ENCODE results near the gene CORO1C.
"Not testable (repeated sequence)": the region's sequence is repeated elsewhere in the genome, so short reads cannot be mapped to it uniquely, and the experiment has no call there.

CORO1C gene

DNA sequence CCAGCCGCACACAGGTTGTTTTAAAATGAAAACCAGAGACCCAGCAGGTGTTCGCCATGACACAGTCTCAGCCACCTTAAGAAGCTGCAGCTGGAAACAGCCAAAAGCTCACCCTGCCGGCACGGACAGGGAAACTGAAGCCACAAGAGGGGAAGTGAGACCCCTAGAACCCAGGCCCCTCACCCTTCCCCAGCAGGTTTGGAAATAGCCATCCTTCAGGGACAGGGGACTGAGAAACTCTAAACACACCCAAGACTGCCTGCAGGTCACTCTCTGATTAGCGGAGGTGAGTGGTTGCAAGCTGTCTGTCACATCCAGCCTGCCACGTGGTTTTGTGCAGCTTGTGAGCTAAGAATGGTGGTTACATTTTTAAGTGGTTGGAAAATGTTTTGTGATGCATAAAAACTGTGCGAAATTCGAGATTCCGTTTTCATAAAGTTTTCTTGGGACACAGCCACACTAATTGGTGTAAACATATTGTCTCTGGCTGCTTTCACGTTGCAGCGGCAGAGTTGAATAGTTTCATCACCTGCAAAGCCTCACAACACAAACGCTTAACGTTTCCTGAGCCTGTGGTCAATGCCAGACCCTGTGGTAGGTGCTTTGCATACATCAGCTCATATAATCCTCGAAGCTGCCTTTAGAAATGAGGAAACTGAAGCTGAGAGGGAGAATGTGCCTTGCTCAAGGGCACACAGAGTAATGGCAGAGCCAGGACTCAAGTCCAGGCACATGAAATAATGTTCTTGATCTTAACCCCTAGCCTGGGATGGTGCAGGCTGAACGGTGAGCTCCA lies 95.9 kb downstream of the CORO1C start:
- DNase-seq (ENCODE audit: low read depth, low spot score), result no peak

DNA sequence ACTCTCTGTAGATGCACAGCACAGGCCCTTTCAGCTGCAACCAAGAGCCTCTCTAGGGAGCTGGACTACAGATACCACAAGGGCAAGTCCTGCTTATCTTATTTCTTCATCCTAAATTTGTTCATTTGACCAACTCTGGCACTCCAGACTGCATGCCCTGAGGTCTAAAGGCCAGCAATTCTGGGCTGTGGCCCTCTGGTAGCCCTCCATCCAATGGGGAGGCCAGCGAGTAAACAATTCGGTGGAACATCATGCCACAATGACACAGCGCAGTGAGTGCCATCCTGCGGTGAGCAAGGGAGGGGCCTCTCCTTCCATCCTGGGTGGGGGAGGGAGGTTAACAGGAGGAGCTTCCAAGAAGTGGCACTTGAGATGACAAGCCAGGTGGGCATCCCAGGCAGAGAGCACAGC lies 97.0 kb downstream of the CORO1C start:
- DNase-seq (ENCODE audit: low read depth, low spot score), result no peak

DNA sequence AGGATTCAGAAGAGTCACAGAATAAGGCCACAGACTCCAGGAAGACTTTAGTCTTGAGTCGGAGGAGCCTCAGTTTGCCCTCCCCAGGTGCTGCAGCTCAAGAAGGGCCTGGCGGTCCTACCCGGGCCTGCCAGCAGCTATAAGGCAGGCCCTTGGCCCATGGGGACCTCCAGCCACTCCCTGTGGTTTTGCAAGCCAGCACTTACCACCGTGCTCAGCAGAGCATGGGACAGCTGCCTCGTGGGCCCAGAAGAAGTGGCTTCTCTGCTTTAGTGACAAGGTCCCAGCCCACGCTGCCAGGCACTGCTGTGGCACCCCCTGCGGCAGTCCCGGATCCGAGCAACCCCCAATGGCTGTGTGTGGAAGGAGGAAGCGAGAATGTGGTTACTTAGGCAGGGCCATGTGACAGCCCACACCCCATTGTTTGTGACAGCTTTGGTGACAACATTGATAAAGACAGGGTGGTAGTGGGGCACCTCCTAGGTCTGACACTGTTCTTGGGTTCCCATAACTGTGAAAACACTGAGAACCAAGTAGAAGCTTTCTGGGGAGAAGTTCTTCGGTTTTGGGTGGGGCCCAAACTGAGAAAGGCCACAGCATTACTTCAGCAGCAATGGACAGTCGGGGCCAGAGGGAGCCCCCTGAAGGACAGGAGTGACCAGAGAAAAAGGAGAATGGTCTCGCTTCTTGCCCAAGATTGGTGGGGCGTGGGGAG lies 97.6 kb downstream of the CORO1C start, which contains the start of gene SELPLG:
SELPLG (minus strand) TSS at position 361 of the 715 bp plus-strand sequence. CDS start 9,587 bp downstream, outside the sequence.
- DNase-seq (ENCODE audit: low read depth, low spot score), result no peak

DNA sequence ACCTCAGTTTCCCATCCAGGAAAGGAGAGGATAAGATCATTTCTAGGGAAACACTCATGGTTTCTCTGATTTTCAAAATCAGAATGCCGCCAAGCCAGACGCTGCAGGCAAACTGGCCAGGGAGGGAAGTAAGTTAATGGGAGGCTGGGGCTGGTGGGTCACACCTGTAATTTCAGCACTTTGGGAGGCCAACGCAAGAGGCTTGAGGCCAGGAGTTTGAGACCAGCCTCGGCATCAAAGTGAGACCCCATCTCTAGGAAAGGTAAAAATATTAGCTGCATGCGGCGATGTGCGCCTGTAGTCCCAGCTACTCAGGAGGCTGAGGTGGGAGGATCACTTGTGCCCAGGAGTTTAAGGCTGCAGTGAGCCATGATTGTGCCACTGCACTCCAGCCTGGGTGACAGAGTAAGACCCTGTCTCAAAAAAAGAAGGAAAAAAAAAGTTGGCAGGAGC lies 98.2 kb downstream of the CORO1C start:
- no peak for DNase-seq (ENCODE audit: low read depth, low spot score)

DNA sequence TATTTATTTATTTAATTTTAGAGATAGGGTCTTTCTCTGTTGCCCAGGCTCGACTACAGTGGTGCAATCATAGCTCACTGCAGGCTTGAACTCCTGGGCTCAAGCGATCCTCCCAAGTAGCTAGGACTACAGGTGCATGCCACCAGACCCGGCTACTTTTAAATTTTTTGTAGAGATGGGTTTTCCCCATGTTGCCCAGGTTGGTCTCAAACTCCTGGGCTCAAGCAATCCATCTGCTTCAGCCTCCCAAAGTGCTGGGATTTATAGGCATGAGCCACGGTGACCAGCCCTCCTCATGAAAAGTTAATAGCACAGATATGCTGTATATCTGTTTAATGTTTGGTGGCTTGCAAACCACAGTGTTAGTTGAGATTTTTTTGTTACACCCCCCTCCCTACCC lies 100.1 kb downstream of the CORO1C start:
- not testable (repeated sequence) for DNase-seq (ENCODE audit: low read depth, low spot score)

DNA sequence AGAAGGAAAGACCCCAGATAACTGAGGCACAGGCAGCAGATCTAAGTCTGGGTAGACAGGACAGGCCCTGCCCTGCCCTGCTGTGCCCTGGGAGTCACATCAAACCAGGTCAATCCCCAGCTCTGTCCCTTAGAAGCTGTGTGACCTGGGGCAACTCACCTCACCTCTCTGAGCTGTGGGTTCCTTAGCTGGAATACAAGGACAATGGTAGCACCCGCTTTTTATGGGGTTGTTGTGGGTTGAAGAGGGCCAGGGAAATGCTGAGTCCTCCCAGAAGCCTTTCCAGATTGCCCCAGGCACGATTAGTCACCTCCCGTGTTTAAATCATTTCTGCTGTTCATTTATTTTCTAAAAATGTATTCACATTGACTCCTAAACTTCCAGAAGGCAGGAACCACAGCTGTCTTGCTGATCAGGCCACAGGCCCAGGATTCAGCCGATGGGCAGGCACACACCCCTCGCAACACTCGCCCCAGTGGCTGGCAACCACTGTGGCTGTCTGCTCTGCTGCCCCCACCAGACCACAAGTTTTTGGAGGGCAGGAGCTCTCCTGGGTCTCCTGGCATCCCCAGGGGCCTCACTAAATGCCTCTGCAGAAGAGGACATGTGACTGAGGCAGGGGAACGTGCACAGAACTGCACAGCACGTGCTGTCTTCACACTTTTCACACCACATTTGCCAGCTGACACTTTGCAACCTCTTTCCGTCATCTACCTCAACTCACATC lies 100.7 kb downstream of the CORO1C start:
- no peak for DNase-seq (ENCODE audit: low read depth, low spot score)

DNA sequence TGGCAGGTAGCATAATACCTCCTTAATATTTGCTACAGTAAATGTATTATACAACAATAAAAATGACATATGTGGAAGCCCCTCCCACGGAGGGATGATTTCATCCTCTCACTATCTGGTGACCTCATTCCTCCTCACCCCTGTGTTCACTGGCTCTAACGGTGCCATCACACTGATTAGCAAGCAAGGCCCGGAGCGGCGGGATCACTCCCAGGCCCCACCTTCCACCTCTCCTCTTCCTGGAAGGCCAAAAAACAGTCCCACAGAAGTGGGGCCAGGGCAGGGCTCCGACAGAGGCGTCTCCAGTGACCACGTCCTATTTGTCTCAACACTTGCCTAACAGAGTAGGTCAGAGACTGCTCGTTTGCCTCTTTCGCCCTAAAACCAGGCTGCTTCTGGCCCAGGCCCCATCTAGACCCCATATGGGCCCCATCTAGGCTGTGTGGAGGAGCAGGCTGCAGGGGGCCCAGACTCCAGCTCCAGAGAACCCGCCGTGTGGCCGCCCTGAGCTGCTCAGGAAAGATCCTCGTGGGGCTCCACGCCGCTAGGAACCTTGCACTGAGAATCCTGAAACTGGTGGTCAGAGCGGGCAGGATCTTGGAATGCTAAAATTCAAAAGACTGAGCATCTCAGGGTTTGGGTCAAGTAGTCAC lies 101.4 kb downstream of the CORO1C start:
- peak; percentile 70 for DNase-seq (ENCODE audit: low read depth, low spot score)

DNA sequence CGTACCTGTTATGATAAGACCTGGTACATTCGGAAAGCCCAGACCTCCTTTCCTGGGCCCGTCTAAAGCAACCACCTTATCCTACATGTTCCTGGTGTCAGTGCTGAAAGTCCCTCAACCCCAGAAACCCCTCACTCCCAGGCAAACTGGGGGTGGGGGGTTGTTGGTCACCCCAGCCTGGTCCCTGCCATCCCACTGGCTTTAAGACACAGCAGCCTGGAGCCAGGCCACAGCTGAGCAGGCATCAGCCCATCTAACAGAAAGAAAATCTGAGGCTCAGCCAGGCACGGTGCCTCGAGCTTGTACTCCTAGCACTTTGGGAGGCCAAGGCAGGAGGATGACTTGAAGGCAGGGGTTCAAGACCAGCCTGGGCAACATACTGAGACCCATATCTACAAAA lies 102.2 kb downstream of the CORO1C start:
- no peak for DNase-seq (ENCODE audit: low read depth, low spot score)

DNA sequence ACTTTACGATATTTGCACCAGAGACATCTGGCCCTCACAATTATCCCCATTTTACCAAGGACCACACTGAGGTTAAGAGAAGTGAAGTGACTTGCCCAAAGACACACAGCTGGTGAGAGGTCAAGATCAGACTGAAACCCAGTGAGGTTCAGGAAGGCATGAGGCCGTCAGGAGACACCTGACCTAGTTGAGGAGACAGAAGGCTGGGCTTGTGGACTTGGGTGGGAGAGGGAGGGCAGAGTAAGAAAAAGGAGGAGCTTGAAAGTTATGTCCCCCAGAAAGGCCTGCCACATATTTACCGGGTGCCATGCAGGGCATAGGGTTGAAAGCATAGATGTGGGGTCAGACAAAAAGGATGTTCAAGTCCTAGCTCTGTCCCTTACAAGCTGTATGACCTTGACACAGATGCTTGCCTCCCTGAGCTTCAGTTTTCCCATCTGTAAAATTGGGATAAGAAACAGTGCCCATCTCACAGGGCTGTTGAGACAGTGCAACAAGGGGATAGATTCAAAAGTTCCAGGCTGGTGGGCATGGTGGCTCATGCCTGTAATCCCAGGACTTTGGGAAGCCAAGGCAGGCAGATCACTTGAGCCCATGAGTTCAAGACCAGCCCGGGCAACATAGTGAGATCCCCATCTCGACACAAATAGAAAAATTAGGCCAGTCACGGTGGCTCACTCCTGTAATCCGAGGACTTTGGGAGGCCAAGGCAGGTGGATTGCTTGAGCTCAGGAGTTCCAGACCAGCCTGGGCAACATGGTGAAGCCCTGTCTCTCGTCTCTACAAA lies 104.0 kb downstream of the CORO1C start:
- no peak for DNase-seq (ENCODE audit: low read depth, low spot score)

DNA sequence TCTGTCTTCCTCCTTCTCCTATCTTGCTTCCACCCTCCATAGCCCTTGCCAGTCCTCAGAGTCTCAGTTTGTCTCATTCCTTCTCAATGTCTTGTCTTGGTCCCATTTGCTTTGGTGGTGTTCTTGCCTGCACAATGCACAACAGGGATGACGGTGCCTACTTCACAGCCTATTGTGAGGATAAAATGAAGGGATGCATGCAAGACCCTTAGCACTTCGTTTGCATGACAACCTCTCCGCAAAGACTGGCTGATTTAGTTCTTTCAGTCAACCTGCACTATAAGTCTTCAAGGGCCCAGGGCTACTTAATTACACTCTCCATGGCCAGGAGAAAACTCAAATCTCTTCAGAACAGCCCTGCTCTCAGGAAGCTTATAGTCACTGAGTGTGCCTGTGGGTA lies 106.1 kb downstream of the CORO1C start:
- no peak for DNase-seq (ENCODE audit: low read depth, low spot score)

DNA sequence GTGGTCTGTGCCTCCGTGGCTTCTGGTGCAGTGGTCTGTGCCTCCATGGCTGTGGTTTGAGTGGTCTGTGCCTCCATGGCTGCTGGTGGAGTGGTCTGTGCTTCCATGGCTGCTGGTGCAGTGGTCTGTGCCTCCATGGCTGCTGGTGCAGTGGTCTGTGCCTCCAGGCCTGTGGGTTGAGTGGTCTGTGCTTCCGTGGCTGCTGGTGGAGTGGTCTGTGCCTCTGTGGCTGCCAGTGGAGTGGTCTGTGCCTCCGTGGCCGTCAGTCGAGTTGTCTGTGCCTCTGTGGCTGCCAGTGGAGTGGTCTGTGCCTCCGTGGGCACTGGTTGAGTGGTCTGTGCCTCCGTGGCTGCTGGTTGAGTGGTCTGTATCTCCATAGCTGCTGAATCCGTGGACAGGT lies 107.7 kb downstream of the CORO1C start:
- no peak for DNase-seq (ENCODE audit: low read depth, low spot score)

DNA sequence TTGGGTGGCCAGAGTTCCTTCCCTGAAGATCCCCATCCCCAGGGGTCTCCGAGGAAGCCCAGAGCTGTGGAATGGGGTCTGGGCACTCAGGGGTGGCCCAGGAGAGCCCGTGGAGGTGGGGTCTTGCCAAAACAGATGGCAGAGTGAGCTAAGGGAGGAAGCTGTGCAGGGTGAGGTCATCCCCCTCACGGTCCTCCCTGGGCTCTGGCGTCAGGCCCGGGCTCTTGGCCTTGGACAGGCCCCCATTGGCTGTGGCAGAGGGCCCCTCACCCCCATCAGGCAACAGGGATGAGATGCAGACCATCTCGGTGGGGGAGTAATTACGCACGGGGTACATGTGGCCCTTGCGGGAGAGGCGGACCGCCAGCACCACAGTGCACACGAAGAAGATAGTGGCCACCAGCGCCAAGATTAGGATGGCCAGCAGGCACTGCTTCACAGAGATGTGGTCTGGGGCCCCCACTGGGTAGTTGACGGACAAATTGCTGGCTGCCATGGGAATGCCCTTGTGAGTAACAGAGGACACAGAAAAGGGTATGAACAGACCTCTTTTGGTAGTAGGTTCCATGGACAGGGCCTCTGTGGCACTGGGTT lies 108.3 kb downstream of the CORO1C start:
- no peak for DNase-seq (ENCODE audit: low read depth, low spot score)

DNA sequence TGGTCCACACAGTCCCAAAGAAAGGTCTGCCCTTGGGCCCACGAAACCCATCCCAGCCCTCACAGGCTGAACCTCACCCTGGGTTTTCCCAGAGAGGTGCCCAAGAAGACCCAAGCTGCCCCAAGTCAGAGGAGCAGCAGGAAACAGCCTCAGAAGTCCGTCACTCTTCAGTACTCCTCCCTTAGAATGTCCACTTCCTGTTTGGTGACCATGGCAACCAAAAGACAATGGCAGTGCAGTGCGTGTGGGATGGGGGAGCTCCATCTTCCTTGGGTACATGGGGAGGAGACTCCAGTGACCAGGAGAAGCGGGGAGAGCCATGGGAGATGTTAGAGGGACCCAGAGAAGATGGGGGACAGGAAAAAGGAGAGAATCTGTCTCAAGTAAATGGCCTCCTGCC lies 108.9 kb downstream of the CORO1C start:
- no peak for DNase-seq (ENCODE audit: low read depth, low spot score)

DNA sequence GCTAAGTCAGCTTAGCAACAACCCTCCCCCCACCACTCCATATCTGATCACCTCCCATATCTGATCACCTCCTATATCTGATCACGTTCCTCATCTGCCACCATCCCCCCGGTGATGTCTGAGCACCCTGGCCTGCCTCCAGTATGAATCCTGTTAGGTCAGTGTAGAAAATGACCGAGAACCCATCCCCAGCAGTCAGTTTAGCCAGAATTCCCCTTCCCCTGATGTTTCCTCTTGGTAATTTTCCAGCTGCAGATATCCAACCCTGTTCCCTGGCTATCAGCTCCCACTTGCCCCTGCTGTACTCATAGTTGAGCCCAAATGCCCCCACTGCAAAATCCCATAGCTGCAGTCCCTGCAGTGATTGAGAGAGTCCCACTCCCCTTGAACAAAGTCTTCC lies 110.2 kb downstream of the CORO1C start:
- DNase-seq (ENCODE audit: low read depth, low spot score), result no peak

DNA sequence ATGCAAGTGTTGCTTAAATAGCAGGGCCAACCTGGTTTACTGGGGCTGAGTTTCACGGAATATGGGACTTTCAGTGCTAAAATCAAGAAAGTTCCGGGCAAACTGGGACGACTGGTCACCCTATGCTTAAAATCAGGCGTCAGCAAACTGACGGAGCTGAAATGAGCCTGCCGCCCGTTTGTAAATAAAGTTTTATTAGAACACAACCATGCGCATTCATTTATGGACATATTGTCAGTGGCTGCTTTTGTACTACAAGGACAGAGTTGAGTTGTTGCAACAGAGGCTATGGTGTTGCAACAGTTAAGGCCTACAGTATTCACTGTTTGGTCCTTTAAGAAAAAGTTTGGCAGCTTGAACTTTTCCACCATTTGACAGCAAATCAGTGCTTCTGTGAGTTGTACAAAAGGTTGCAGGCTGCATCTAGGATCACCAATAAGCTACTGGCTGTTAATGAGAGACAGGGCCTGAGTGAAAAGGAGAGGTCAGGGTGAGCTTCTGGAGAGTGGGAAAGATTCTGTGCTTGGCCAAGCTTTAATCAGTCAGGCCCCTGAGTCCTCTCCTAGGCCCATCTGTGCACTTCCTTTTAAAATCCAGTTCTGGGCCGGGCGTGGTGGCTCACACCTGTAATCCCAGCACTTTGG lies 111.0 kb downstream of the CORO1C start:
- no peak for DNase-seq (ENCODE audit: low read depth, low spot score)

DNA sequence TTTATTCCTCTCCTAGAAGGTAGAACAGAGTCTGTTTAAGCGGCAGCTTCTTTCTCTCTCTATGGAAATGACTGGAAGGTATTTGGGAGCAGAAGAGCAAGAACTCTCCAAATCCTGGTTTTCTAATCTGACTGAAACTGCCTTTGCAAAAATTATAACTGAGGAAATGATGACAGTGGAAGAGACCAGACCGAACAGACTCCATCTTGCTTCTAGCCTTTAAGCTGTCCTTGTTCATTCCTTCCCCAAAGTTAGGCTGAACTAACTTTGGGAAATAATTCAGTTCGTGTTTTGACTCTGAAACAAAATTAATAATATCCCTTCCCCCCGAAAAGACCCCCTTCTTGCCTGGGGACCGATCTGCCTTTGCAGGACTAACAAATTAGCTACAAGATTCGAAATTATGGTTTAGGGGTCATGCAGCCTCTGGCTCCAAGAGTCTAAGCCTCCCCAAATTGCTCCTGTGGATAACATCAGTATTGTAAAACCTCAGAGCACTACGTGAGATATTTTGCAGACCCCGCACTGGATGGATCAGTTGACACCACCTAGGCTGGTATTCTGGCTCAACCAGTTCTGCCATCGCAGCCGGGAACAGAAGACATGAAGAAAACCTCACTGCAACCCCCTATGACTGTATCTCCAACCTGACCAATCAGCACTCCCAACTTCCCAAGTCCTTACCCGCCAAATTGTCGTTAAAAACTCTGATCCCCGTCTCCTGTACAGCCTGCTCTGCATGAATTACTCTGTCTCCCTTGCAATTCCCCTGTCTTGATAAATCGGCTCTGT lies 111.8 kb downstream of the CORO1C start:
- peak; percentile 76 for DNase-seq (ENCODE audit: low read depth, low spot score)

DNA sequence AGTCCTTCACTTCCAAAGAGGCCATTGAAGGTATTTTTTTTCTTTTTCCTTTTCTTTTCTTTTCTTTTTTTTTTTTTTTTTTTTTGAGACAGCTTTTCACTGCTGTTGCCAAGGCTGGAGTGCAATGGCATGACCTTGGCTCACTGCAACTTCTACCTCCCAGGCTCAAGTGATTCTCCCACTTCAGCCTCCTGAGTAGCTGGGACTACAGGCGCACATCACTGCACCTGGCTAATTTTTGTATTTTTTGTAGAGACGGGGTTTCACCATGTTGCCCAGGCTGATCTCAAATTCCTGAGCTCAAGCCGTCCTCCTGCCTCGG lies 112.4 kb downstream of the CORO1C start:
- DNase-seq (ENCODE audit: low read depth, low spot score), result not testable (repeated sequence)

DNA sequence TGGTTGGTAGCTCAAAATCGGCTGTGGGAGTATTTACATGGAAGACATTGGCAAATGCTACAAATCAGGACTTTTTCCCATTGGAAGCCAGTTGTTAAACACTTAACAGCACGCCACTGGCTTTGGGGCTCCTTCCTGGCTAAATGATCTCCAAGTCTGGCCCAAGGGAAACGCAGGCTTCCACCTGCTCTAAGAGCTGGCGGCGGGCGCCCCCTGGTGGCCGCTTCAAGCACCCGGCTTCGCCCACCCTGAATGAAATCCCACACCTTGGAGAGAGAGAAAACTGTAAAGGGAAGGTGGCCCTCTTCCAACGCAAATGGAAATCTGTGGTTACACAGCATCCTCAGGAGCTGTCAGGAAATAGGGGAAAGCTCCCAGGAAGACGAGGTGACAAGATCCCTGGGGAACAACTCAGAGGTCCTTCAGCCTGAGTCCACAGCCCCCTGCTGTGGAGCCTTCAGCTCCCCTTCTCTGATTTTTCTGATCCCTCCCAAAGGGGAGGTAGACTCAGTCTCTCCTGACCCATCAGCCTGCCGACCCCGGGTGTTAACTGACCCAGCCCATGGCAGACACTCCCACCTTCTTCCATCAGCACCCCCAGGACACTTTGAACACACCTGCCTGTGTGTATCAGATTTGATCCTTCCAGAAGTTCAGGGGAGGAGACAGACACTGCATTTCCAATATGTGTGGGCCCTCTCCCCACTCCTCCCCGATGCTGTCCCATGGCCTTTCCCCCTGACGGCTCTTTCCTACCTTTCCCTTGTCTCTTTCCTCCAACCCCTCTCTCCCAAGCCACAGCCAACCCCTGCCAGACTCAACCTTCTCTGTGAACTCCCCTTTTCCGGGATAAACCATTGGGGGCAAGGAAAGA lies 113.0 kb downstream of the CORO1C start:
- DNase-seq (ENCODE audit: low read depth, low spot score), result peak; percentile 93

Data from ELF-1 (cell line).